ENCODE results near the gene FOXO1.

DNA sequence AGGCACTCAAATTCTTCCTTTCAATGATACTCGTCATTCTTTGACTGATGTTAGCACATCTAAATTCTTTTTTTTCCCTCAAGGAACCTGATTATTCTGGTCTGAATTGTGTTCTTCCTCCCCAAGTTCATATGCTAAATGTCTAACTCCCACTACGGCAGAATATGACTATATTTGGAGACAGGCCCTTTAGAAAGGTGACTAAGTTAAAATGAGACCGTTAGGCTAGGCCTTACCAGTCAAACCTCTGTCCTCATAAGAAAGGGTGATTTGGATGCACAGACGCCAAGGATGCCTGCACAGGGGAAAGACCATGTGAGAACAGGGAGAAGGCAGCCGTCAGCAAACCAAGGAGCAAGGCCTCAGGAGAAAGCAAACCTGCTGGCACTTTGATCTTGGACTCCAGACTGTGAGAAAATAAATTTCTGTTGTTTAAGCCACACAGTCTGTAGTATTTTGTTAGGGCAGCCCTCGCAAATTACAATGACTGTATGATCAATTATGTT is 13.1 kb upstream of the FOXO1 start:
- TF ChIP-seq, protein P1, sequence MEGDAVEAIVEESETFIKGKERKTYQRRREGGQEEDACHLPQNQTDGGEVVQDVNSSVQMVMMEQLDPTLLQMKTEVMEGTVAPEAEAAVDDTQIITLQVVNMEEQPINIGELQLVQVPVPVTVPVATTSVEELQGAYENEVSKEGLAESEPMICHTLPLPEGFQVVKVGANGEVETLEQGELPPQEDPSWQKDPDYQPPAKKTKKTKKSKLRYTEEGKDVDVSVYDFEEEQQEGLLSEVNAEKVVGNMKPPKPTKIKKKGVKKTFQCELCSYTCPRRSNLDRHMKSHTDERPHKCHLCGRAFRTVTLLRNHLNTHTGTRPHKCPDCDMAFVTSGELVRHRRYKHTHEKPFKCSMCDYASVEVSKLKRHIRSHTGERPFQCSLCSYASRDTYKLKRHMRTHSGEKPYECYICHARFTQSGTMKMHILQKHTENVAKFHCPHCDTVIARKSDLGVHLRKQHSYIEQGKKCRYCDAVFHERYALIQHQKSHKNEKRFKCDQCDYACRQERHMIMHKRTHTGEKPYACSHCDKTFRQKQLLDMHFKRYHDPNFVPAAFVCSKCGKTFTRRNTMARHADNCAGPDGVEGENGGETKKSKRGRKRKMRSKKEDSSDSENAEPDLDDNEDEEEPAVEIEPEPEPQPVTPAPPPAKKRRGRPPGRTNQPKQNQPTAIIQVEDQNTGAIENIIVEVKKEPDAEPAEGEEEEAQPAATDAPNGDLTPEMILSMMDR (conservative IDR thresholded peaks at IDR 0.05; ENCODE audit: low read depth in 2 of 2): no peak
- TF ChIP-seq CREB1 (CRISPR knock-in tag; IDR thresholded peaks at IDR 0.05; ENCODE audit: low read depth) (no peak), POLR2AphosphoS5 (IDR thresholded peaks at IDR 0.05; ENCODE audit: low read depth) (no peak), EZH2 (IDR thresholded peaks at IDR 0.05; ENCODE audit: low read depth, unreplicated experiment) (no peak), ETS1 (IDR thresholded peaks at IDR 0.05) (no peak), NANOG (IDR thresholded peaks at IDR 0.05; ENCODE audit: borderline replicate concordance) (no peak), EZH2phosphoT487 (IDR thresholded peaks at IDR 0.05; ENCODE audit: unreplicated experiment) (no peak), JUNB (IDR thresholded peaks at IDR 0.05; ENCODE audit: unreplicated experiment) (no peak), STAT1 (IDR thresholded peaks at IDR 0.05; ENCODE audit: unreplicated experiment) (no peak), ZNF114 (CRISPR knock-in tag; IDR thresholded peaks at IDR 0.05) (no peak), ZNF331 (CRISPR knock-in tag; IDR thresholded peaks at IDR 0.05; ENCODE audit: low read depth) (no peak)
- TF ChIP-seq, protein P2, sequence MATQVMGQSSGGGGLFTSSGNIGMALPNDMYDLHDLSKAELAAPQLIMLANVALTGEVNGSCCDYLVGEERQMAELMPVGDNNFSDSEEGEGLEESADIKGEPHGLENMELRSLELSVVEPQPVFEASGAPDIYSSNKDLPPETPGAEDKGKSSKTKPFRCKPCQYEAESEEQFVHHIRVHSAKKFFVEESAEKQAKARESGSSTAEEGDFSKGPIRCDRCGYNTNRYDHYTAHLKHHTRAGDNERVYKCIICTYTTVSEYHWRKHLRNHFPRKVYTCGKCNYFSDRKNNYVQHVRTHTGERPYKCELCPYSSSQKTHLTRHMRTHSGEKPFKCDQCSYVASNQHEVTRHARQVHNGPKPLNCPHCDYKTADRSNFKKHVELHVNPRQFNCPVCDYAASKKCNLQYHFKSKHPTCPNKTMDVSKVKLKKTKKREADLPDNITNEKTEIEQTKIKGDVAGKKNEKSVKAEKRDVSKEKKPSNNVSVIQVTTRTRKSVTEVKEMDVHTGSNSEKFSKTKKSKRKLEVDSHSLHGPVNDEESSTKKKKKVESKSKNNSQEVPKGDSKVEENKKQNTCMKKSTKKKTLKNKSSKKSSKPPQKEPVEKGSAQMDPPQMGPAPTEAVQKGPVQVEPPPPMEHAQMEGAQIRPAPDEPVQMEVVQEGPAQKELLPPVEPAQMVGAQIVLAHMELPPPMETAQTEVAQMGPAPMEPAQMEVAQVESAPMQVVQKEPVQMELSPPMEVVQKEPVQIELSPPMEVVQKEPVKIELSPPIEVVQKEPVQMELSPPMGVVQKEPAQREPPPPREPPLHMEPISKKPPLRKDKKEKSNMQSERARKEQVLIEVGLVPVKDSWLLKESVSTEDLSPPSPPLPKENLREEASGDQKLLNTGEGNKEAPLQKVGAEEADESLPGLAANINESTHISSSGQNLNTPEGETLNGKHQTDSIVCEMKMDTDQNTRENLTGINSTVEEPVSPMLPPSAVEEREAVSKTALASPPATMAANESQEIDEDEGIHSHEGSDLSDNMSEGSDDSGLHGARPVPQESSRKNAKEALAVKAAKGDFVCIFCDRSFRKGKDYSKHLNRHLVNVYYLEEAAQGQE (IDR thresholded peaks at IDR 0.05; ENCODE audit: unreplicated experiment): no peak
- TF ChIP-seq, protein P3, sequence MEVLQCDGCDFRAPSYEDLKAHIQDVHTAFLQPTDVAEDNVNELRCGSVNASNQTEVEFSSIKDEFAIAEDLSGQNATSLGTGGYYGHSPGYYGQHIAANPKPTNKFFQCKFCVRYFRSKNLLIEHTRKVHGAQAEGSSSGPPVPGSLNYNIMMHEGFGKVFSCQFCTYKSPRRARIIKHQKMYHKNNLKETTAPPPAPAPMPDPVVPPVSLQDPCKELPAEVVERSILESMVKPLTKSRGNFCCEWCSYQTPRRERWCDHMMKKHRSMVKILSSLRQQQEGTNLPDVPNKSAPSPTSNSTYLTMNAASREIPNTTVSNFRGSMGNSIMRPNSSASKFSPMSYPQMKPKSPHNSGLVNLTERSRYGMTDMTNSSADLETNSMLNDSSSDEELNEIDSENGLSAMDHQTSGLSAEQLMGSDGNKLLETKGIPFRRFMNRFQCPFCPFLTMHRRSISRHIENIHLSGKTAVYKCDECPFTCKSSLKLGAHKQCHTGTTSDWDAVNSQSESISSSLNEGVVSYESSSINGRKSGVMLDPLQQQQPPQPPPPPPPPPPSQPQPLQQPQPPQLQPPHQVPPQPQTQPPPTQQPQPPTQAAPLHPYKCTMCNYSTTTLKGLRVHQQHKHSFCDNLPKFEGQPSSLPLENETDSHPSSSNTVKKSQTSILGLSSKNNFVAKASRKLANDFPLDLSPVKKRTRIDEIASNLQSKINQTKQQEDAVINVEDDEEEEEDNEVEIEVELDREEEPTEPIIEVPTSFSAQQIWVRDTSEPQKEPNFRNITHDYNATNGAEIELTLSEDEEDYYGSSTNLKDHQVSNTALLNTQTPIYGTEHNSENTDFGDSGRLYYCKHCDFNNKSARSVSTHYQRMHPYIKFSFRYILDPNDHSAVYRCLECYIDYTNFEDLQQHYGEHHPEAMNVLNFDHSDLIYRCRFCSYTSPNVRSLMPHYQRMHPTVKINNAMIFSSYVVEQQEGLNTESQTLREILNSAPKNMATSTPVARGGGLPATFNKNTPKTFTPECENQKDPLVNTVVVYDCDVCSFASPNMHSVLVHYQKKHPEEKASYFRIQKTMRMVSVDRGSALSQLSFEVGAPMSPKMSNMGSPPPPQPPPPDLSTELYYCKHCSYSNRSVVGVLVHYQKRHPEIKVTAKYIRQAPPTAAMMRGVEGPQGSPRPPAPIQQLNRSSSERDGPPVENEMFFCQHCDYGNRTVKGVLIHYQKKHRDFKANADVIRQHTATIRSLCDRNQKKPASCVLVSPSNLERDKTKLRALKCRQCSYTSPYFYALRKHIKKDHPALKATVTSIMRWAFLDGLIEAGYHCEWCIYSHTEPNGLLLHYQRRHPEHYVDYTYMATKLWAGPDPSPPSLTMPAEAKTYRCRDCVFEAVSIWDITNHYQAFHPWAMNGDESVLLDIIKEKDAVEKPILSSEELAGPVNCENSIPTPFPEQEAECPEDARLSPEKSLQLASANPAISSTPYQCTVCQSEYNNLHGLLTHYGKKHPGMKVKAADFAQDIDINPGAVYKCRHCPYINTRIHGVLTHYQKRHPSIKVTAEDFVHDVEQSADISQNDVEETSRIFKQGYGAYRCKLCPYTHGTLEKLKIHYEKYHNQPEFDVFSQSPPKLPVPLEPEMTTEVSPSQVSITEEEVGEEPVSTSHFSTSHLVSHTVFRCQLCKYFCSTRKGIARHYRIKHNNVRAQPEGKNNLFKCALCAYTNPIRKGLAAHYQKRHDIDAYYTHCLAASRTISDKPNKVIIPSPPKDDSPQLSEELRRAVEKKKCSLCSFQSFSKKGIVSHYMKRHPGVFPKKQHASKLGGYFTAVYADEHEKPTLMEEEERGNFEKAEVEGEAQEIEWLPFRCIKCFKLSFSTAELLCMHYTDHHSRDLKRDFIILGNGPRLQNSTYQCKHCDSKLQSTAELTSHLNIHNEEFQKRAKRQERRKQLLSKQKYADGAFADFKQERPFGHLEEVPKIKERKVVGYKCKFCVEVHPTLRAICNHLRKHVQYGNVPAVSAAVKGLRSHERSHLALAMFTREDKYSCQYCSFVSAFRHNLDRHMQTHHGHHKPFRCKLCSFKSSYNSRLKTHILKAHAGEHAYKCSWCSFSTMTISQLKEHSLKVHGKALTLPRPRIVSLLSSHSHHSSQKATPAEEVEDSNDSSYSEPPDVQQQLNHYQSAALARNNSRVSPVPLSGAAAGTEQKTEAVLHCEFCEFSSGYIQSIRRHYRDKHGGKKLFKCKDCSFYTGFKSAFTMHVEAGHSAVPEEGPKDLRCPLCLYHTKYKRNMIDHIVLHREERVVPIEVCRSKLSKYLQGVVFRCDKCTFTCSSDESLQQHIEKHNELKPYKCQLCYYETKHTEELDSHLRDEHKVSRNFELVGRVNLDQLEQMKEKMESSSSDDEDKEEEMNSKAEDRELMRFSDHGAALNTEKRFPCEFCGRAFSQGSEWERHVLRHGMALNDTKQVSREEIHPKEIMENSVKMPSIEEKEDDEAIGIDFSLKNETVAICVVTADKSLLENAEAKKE (CRISPR knock-in tag; IDR thresholded peaks at IDR 0.05): no peak
